H9 (cell line): ENCODE measurements around the gene UNK. TPM values are rescaled to one million over a fixed set of nuclear protein-coding genes. Genes with fewer than 3 reads are reported as not detected.

Experiments
- DNase-seq: peaks from one replicate; pipeline ENCODE4 v3.0.0-alpha.2; 2017
- H2AFZ ChIP-seq: one replicate; pipeline ENCODE4 v1.6.1; 2013; ENCODE audit warnings: mild to moderate bottlenecking, low read length, control low read depth, moderate library complexity
- H2AK5ac ChIP-seq: 2 replicates; pipeline ENCODE4 v1.6.1; 2013; ENCODE audit warnings: low read length, control low read depth, mixed read lengths; ENCODE audit not compliant: insufficient read length
- H2BK120ac ChIP-seq: one replicate; pipeline ENCODE4 v1.6.1; 2013; ENCODE audit warnings: low read depth, mild to moderate bottlenecking, low read length, control low read depth, inconsistent platforms; ENCODE audit not compliant: poor library complexity, severe bottlenecking
- H2BK12ac ChIP-seq: 2 replicates; pipeline ENCODE4 v1.6.1; 2013; ENCODE audit warnings: low read length, control low read depth, mixed read lengths, low read depth; ENCODE audit not compliant: insufficient read length
- H2BK15ac ChIP-seq: 2 replicates; pipeline ENCODE4 v1.6.1; 2013; ENCODE audit warnings: low read depth, low read length, control low read depth
- H2BK20ac ChIP-seq: one replicate; pipeline ENCODE4 v1.6.1; 2013; ENCODE audit warnings: low read depth, mild to moderate bottlenecking, low read length, control low read depth, inconsistent platforms; ENCODE audit not compliant: poor library complexity, severe bottlenecking
- H2BK5ac ChIP-seq: 2 replicates; pipeline ENCODE4 v1.6.1; 2013; ENCODE audit warnings: low read length, control low read depth, mixed read lengths; ENCODE audit not compliant: insufficient read length
- H3K14ac ChIP-seq: 2 replicates; pipeline ENCODE4 v1.6.1; 2013; ENCODE audit warnings: low read length, control low read depth; ENCODE audit not compliant: insufficient read depth
- H3K18ac ChIP-seq: 2 replicates; pipeline ENCODE4 v1.6.1; 2013; ENCODE audit warnings: low read depth, mild to moderate bottlenecking, mixed read lengths, low read length, control low read depth; ENCODE audit not compliant: insufficient read length
- H3K23ac ChIP-seq: 2 replicates; pipeline ENCODE4 v1.6.1; 2013; ENCODE audit warnings: low read length, control low read depth, mixed read lengths, low read depth; ENCODE audit not compliant: insufficient read length
- H3K23me2 ChIP-seq: 2 replicates; pipeline ENCODE4 v1.6.1; 2013; ENCODE audit warnings: low read depth, mild to moderate bottlenecking, mixed read lengths, low read length, control low read depth; ENCODE audit not compliant: insufficient read length, poor library complexity, severe bottlenecking
- H3K27ac ChIP-seq: 2 replicates; pipeline ENCODE4 v1.5.1; 2013; ENCODE audit warnings: low read length, control low read depth, mixed read lengths, low read depth; ENCODE audit not compliant: insufficient read length
- H3K27me3 ChIP-seq: 2 replicates; pipeline ENCODE4 v1.6.1; 2013; ENCODE audit warnings: low read length, control low read depth, inconsistent platforms; ENCODE audit not compliant: insufficient read depth
- H3K4ac ChIP-seq: 2 replicates; pipeline ENCODE4 v1.6.1; 2013; ENCODE audit warnings: low read depth, mild to moderate bottlenecking, control low read depth, inconsistent platforms, low read length, moderate library complexity
- H3K4me1 ChIP-seq: 2 replicates; pipeline ENCODE4 v1.6.1; 2013; ENCODE audit warnings: low read length, control low read depth, inconsistent platforms; ENCODE audit not compliant: insufficient read depth
- H3K4me2 ChIP-seq: 2 replicates; pipeline ENCODE4 v1.6.1; 2013; ENCODE audit warnings: low read length, control low read depth, mixed read lengths; ENCODE audit not compliant: insufficient read length, insufficient read depth
- H3K56ac ChIP-seq: 2 replicates; pipeline ENCODE4 v1.6.1; 2013; ENCODE audit warnings: low read depth, mild to moderate bottlenecking, mixed read lengths, low read length, control low read depth; ENCODE audit not compliant: insufficient read length
- H3K79me1 ChIP-seq: 2 replicates; pipeline ENCODE4 v1.6.1; 2013; ENCODE audit warnings: low read depth, mild to moderate bottlenecking, moderate library complexity, low read length, control low read depth, inconsistent platforms; ENCODE audit not compliant: insufficient read depth, poor library complexity, severe bottlenecking
- H3K79me2 ChIP-seq: 2 replicates; pipeline ENCODE4 v1.6.1; 2013; ENCODE audit warnings: low read length, control low read depth, inconsistent platforms; ENCODE audit not compliant: insufficient read depth
- H3K9ac ChIP-seq: 2 replicates; pipeline ENCODE4 v1.6.1; 2013; ENCODE audit warnings: low read length, control low read depth, mixed read lengths; ENCODE audit not compliant: insufficient read length; ENCODE audit errors: extremely low read depth
- H3K9me3 ChIP-seq: one replicate; pipeline ENCODE4 v1.6.1; 2013; ENCODE audit warnings: low read depth, low read length, inconsistent platforms; ENCODE audit not compliant: control insufficient read depth
- H3T11ph ChIP-seq: one replicate; pipeline ENCODE4 v1.6.1; 2013; ENCODE audit warnings: mild to moderate bottlenecking, low read length, control low read depth, inconsistent platforms
- H4K20me1 ChIP-seq: one replicate; pipeline ENCODE4 v1.6.1; 2013; ENCODE audit not compliant: control insufficient read depth, insufficient read length, insufficient read depth
- H4K5ac ChIP-seq: 2 replicates; pipeline ENCODE4 v1.6.1; 2013; ENCODE audit warnings: low read depth, mild to moderate bottlenecking, mixed read lengths, low read length, control low read depth; ENCODE audit not compliant: insufficient read length
- H4K8ac ChIP-seq: replicated peaks from 2 replicates; pipeline ENCODE4 v1.6.1; 2013; ENCODE audit warnings: low read length, control low read depth, mixed read lengths, low read depth; ENCODE audit not compliant: insufficient read length
- H4K91ac ChIP-seq: 2 replicates; pipeline ENCODE4 v1.6.1; 2013; ENCODE audit warnings: low read depth, mild to moderate bottlenecking, moderate library complexity, mixed read lengths, low read length, control low read depth; ENCODE audit not compliant: insufficient read length
- H3K27ac Mint-ChIP-seq, 3 experiments: 2 replicates in 2 of 3; 3 replicates in 1 of 3; pipeline ENCODE4 v1.8.0; 2020 to 2021; ENCODE audit warnings: mixed read lengths in 3 of 3, mild to moderate bottlenecking in 1 of 3, moderate library complexity in 1 of 3
- H3K27me3 Mint-ChIP-seq: 2 replicates; pipeline ENCODE4 v1.8.0; 2021; ENCODE audit warnings: low read depth, mild to moderate bottlenecking, moderate library complexity, mixed read lengths
- H3K36me3 Mint-ChIP-seq, 3 experiments: 2 replicates in 2 of 3; 3 replicates in 1 of 3; pipeline ENCODE4 v1.8.0; 2020 to 2021; ENCODE audit warnings: low read depth in 3 of 3, mixed read lengths in 3 of 3; ENCODE audit not compliant: insufficient read depth in 1 of 3
- H3K4me1 Mint-ChIP-seq, 2 experiments: 2 replicates each; pipeline ENCODE4 v1.8.0; 2020; ENCODE audit warnings: mixed read lengths in 2 of 2
- H3K4me3 Mint-ChIP-seq, 2 experiments: 2 replicates in 1 of 2; 3 replicates in 1 of 2; pipeline ENCODE4 v1.8.0; 2020 to 2021; ENCODE audit warnings: mild to moderate bottlenecking in 2 of 2, mixed read lengths in 2 of 2, moderate library complexity in 1 of 2
- H3K9me3 Mint-ChIP-seq, 2 experiments: 2 replicates in 1 of 2; 3 replicates in 1 of 2; pipeline ENCODE4 v1.8.0; 2020; ENCODE audit warnings: mild to moderate bottlenecking in 2 of 2, mixed read lengths in 2 of 2, moderate library complexity in 1 of 2
- WGBS: extraction: QIAGEN DNeasy Blood & Tissue Kit; methylation state at CpG from one replicate; pipeline ENCODE4 v1.1.7; 2013; ENCODE audit warnings: missing lambda C conversion rate, low lambda C conversion rate, mixed read lengths; ENCODE audit not compliant: insufficient read length; ENCODE audit errors: extremely low coverage; 5-methylcytosine and 5-hydroxymethylcytosine counted together
- total RNA-seq: library from RNA; stranded (reverse); gene quantifications from 2 replicates; pipeline ENCODE4 v1.2.1, GENCODE V29; 2021
- TF ChIP-seq, protein P1 (sequence below): fragments of 200-600 bp; sonication (generic); conservative IDR thresholded peaks from 3 replicates; pipeline ENCODE4 v1.8.0; 2021; ENCODE audit warnings: antibody characterized with exemption, mild to moderate bottlenecking

The UNK gene
- total RNA-seq, 1 experiment from 2014 or later, result 36.4 TPM

DNA sequence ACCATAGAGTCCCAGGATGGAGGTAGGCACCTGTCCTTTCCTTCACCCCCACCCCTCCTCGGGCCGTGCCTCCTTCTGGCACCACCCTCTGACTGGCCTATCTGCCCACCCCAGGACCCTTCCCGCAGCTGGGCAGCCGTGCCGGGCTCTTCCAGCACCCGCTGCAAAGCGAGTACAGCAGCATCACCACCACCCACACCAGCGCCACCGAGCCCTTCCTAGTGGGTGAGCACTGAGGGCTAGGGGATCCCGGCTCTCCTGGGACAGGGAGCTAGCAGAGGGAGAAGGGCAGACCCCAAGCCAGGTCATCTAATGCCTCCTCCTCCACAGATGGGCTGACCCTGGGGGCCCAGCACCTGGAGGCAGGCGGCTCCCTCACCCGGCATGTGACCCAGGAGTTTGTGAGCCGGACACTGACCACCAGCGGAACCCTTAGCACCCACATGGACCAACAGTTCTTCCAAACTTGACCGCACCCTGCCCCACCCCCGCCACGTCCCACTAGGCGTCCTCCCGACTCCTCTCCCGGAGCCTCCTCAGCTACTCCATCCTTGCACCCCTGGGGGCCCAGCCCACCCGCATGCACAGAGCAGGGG is 27.4 kb upstream of the UNK start:
- peaks cover 0 to 2% (median 0%) of the 10 kb centered on the region in 3 experiments; a peak in 1 of 7 replicates for H3K36me3 Mint-ChIP-seq
- Histone ChIP-seq H2AK5ac (no peak overlapping the region), H3K4me1 (no peaks in the 10 kb centered on the region; the same call in 1 of the 2 replicates), H3K4ac (no peak overlapping the region), H3K23ac (no peak overlapping the region), H2BK5ac (no peak overlapping the region), H3K18ac (no peak overlapping the region), H3K27me3 (no peaks in the 10 kb centered on the region), H4K8ac (no peak overlapping the region), H2AFZ (no peak overlapping the region), H2BK15ac (no peak overlapping the region), H3K79me2 (no peaks in the 10 kb centered on the region), H3K4me2 (no peak overlapping the region), H4K5ac (no peak overlapping the region), H3K23me2 (peaks cover 3% of the 10 kb centered on the region), H3K27ac (no peak overlapping the region), H2BK120ac (no peak overlapping the region), H2BK12ac (no peak overlapping the region), H4K20me1 (no peaks in the 10 kb centered on the region), H3K9me3 (no peaks in the 10 kb centered on the region), H3K56ac (no peak overlapping the region), H4K91ac (no peak overlapping the region), H2BK20ac (no peak overlapping the region), H3K79me1 (no peaks in the 10 kb centered on the region), H3T11ph (no peak overlapping the region), H3K14ac (no peak overlapping the region), H3K9ac (no peak overlapping the region)
- H3K27ac Mint-ChIP-seq, result no peak overlapping the region
- WGBS, result no CpG with 5 or more reads among the region's 21 CpGs
- TF ChIP-seq, protein P1, sequence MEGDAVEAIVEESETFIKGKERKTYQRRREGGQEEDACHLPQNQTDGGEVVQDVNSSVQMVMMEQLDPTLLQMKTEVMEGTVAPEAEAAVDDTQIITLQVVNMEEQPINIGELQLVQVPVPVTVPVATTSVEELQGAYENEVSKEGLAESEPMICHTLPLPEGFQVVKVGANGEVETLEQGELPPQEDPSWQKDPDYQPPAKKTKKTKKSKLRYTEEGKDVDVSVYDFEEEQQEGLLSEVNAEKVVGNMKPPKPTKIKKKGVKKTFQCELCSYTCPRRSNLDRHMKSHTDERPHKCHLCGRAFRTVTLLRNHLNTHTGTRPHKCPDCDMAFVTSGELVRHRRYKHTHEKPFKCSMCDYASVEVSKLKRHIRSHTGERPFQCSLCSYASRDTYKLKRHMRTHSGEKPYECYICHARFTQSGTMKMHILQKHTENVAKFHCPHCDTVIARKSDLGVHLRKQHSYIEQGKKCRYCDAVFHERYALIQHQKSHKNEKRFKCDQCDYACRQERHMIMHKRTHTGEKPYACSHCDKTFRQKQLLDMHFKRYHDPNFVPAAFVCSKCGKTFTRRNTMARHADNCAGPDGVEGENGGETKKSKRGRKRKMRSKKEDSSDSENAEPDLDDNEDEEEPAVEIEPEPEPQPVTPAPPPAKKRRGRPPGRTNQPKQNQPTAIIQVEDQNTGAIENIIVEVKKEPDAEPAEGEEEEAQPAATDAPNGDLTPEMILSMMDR, result no peak
- no peak for DNase-seq
- no peaks in the 10 kb centered on the region for H3K9me3 Mint-ChIP-seq
- peaks cover 12% of the 10 kb centered on the region for H3K27me3 Mint-ChIP-seq
- H3K4me1 Mint-ChIP-seq, result peaks cover 8 to 17% of the 10 kb centered on the region in 2 experiments
- no peak overlapping the region for H3K4me3 Mint-ChIP-seq
